Measurements from ENCODE around the gene ARL6IP4. TPM values are rescaled to one million over a fixed set of nuclear protein-coding genes. Genes with fewer than 3 reads are reported as not detected.

The ARL6IP4 gene
- total RNA-seq, 1 donor from 2014 or later, result 150 TPM

DNA sequence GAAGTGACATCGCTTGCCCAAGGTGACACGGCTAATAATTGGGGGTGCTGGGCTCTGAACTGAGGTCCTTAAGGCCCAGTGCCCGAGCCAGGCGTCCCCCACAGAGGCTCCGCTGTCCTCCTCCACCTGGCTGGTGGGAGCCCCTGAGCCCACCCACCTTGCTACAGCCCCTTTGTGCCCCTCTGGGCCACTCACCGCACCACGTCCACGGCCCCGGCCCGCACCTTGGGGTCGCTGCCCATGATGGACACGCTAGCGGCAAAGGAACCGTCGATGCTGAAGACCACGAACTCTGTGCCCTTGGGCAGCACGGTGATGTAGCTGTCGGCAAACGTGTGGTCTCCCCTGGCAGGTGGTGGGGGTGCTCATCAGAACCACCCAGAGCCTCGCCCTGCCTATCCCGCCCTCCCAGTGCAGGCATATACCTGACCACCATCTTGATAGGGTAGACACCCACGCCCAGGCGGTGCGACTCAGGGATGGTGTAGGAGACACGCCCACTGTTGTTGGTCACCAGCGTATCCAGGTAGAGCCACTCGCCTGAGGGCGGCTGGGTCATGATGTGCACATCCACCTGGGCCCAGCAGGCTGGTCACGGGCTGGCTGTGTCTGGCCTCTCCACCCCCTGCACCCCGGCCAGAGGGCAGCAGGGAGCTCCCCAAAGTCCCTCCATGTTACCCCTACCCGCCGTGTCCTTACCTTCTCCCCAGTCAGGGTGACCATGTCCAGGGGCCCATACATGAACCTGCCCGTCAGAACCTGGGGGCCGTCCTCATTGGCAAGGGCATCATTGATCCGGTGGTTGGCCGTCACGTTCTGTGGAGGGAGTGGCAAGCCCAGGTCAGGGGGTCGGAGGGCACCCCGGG, 6.8 kb downstream of the ARL6IP4 start:
- intact Hi-C loops (cut with micrococcal nuclease), result no loop called here

DNA sequence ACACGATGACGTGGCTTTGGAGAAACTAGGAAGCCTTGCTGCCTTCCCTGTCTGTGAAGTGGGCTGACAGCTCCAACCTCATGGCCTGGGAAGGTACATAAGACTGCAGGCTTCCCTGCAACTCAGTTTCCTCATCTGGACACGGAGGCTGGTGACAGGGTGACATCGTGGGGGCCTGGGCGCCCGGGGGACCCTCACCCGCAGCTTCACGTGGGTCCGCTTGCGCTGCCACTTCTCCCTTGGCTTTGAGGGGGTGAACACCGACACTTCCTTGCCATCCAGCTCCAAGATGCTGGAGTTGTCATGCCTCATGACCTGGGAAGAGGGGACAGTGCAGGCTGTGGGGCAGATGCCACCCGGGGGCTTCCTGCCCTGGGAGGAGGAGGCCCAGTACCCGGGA, 7.6 kb downstream of the ARL6IP4 start:
- Mint-ChIP-seq H3K36me3 (ENCODE audit: low read depth) (peaks cover 16% of the 10 kb centered on the region), H3K4me3 (no peak overlapping the region), H3K9me3 (no peaks in the 10 kb centered on the region), H3K4me1 (peaks cover 11% of the 10 kb centered on the region), H3K27ac (no peak overlapping the region), H3K27me3 (no peaks in the 10 kb centered on the region)
- DNase-seq, result no peak
- intact Hi-C loops (cut with micrococcal nuclease), result no loop called here

More for the DNA sequence above, 6.8 kb downstream of the ARL6IP4 start:
- Mint-ChIP-seq H3K4me1 (peaks cover 14% of the 10 kb centered on the region), H3K9me3 (no peaks in the 10 kb centered on the region), H3K4me3 (no peak overlapping the region), H3K36me3 (ENCODE audit: low read depth) (peaks cover 21% of the 10 kb centered on the region), H3K27me3 (no peaks in the 10 kb centered on the region), H3K27ac (no peak overlapping the region)
- no peak for DNase-seq

DNA sequence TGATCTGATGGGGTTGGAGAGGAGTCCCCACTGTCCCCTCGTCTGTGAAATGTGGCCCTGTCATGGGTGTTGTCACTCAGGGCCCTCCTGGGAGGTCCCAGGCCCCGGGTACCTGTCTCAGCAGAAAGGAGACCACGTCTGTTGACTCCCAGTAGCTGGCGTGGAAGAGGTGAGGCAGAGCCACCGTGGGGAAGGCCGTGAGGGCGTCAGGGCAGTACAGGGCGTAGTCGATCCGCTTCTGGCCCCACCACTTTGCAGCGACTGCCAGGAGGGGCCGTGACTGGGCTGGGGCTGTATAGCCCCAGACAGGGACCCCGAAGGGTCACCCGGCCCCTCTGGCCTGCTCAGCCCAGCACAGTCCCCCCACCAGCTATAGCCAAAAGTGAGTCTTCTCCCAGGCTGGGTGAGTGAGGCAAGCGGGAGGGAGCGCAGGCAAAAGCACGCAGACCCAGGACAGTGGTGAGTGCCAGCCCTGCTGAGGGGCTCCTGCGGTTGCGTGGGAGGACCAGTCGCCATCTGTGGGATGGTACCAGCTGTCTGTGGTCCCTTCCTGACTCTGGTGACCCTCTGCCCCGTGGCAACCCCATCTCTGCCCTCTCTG, 8.2 kb downstream of the ARL6IP4 start:
- intact Hi-C loops (cut with micrococcal nuclease), result no loop called here
- no peak overlapping the region for H3K4me3 Mint-ChIP-seq
- H3K27ac Mint-ChIP-seq, result no peak overlapping the region
- DNase-seq, result no peak
- H3K4me1 Mint-ChIP-seq, result peaks cover 8% of the 10 kb centered on the region
- H3K9me3 Mint-ChIP-seq, result no peaks in the 10 kb centered on the region
- peaks cover 10% of the 10 kb centered on the region for H3K36me3 Mint-ChIP-seq (ENCODE audit: low read depth)
- H3K27me3 Mint-ChIP-seq, result no peaks in the 10 kb centered on the region

DNA sequence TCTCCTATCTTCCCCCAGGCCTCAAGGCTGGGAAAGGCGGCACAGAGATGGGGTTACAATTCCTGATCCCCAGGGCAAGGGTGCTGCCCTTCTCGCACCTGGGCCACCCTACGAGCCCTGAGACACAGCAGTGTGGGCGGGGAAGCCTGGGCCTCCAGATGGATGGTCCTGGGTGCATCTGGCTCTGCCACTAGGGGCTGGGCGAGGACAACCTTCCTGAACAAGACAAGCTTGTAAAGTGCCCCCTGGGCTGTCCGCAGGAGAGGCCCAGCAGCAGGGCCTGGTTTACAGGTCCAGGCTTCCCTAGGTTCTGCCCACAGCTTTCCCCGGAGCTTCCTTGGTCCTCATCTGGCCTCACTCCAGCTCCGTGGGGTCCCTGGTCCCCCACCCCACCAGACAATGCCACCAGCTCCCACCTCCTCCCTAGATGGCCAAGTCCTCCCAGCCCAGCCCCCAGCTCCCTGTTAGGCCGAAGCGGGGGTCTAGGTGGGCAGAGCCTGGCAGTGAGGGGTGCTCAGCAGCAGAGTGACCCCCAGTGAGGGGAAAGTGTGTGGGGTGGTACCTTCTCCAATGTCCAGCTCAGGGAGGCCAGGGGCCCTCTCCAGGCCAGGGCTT, 8.9 kb downstream of the ARL6IP4 start:
- no peaks in the 10 kb centered on the region for H3K9me3 Mint-ChIP-seq
- H3K4me3 Mint-ChIP-seq, result no peak overlapping the region
- no peak for DNase-seq
- no peak overlapping the region for H3K27ac Mint-ChIP-seq
- H3K4me1 Mint-ChIP-seq, result peaks cover 3% of the 10 kb centered on the region
- no peaks in the 10 kb centered on the region for H3K27me3 Mint-ChIP-seq
- H3K36me3 Mint-ChIP-seq (ENCODE audit: low read depth), result peaks cover 6% of the 10 kb centered on the region
- intact Hi-C loops (cut with micrococcal nuclease), result no loop called here

DNA sequence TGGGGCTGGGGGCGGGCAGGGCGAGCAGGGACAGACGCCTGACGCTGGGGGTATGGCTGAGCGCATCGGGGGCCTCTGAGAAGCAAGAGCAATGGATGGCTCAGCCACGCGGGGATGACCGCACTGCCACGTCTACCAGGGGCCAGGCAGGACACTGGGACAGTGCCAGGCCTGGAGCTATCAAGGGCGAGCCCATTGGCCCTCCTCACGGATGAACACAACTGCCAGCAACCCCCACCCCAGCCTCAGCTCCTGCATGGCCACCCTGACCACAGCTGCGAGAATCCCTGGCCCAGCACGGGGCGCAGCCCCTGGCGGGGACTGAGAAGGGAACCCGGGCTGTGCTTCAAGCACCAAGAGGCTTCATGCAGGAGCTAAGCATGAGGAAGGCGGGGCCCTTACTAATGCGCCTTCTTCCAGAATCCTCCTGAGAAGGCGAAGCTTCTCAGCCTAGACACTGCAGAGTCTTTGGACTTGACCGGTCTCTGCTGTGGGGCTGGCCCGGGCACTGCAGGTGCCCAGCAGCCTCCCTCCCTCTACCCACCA, 9.5 kb downstream of the ARL6IP4 start:
- intact Hi-C loops (cut with micrococcal nuclease), result no loop called here
- Mint-ChIP-seq H3K9me3 (no peaks in the 10 kb centered on the region), H3K4me1 (peaks cover 3% of the 10 kb centered on the region), H3K4me3 (no peak overlapping the region), H3K36me3 (ENCODE audit: low read depth) (peaks cover 3% of the 10 kb centered on the region), H3K27ac (no peak overlapping the region), H3K27me3 (no peaks in the 10 kb centered on the region)
- DNase-seq, result no peak

DNA sequence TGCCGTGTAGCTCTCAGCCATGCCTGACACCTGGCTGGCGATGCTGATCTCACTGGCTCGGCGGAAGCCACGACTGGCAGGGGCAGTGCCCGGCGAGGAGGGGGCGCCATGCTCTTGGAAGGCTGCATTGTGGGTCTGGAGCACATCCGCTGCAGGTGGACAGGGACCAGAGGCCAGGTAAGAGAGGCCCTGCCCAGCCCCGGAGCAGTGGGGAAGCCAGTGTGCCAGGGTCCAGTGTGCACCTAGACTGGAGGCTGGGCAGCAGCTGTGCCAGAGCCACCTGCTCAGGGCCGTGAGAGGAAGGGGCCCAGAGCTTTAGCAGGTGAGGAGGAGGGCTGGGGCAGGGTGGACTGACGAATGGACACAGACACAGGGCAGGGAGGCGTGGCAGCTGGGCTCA, 10.1 kb downstream of the ARL6IP4 start:
- DNase-seq, result no peak
- H3K27ac Mint-ChIP-seq, result no peak overlapping the region
- H3K9me3 Mint-ChIP-seq, result no peaks in the 10 kb centered on the region
- H3K4me1 Mint-ChIP-seq, result peaks cover 3% of the 10 kb centered on the region
- H3K36me3 Mint-ChIP-seq (ENCODE audit: low read depth), result peaks cover 2% of the 10 kb centered on the region
- no peaks in the 10 kb centered on the region for H3K27me3 Mint-ChIP-seq
- intact Hi-C loops (cut with micrococcal nuclease), result no loop called here
- H3K4me3 Mint-ChIP-seq, result no peak overlapping the region

DNA sequence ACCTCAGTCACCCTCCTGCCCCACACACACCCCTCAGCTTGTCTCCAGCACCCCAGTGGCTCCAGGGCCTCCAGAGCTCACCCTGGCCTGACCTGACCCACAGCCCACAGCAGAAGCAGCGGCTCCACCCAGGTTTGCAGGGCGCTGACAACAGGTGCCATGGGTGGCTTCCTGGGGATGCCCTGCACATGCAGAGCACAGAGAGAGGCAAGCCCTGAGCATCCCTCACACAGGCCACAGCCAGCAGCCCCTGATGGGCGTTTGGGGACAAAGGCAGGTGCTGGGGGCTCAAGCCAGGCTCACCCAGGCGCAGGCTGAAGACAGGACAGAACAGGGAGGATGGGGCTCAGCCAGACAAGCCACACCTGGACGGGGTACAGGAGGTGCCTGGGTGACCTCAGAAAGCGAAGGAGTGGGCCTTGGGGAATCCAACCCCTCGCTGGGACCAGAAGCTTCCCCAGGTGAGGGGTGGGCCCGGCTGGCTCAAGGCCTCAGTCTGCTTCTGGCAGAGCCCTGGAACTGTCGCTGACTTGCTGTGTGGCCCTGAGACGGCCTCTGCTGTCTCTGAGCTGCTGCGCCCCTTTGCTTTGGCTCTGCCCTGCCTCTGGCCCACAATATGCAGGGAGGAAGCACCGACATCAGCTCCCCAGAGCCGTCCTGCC, 10.6 kb downstream of the ARL6IP4 start:
- peaks cover 3% of the 10 kb centered on the region for H3K4me1 Mint-ChIP-seq
- H3K4me3 Mint-ChIP-seq, result no peak overlapping the region
- no peaks in the 10 kb centered on the region for H3K9me3 Mint-ChIP-seq
- H3K36me3 Mint-ChIP-seq (ENCODE audit: low read depth), result peaks cover 2% of the 10 kb centered on the region
- H3K27ac Mint-ChIP-seq, result no peak overlapping the region
- no peak for DNase-seq
- intact Hi-C loops (cut with micrococcal nuclease), result no loop called here
- no peaks in the 10 kb centered on the region for H3K27me3 Mint-ChIP-seq

DNA sequence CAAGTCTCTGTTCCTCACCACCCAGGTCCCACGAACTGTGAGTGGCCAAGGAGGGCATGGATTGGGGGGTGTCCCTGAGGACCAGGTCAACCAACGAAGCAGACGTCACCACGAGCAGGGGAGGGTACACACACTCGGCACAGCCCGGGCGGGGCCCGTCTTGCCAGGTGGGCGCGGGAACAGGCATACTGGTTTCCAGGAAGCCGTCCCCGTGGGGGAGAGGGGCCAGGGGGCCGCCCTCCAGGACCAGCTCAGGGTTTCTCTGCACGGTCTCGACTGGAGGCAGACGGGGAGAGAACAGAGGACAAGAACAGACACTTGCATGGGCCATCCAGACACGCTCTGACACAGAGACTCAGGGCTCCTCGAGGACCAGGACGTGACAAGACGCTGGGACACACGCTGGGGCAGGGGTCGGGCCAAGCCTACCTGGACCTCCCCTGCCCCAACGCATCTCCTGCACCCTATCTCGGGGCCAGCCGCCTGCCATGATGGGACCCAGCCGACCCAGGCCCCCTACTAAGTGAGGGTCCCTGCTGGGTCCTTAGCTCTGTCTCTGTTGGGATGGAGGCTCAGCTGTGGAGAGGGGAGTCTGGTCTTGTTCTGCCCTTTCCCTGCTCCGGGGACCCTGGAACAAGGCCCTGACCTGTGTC, 11.3 kb downstream of the ARL6IP4 start:
- H3K4me1 Mint-ChIP-seq, result peaks cover 3% of the 10 kb centered on the region
- intact Hi-C loops (cut with micrococcal nuclease), result no loop called here
- peaks cover 2% of the 10 kb centered on the region for H3K36me3 Mint-ChIP-seq (ENCODE audit: low read depth)
- H3K4me3 Mint-ChIP-seq, result no peak overlapping the region
- no peaks in the 10 kb centered on the region for H3K9me3 Mint-ChIP-seq
- no peaks in the 10 kb centered on the region for H3K27me3 Mint-ChIP-seq
- DNase-seq, result no peak
- H3K27ac Mint-ChIP-seq, result no peak overlapping the region

DNA sequence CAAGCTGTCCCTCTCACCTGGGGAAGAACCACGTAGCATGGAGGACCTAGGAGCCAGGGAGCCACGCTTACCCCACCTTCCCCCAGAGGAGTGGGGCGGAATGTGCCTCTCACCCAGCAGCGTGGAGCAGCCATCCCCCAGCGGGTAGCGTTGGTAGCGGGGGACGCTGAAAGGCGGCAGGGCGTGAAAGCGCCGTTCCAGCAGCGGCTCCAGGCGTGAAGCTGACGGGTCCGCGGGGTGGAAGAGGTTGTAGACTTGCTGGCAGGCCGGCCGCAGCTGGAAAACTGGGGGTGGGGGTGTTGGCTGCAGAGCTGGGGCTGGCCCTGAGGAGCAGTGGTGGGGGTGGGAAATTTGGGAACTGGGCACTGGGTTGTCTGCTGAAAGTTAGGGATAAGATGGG, 11.9 kb downstream of the ARL6IP4 start:
- H3K9me3 Mint-ChIP-seq, result no peaks in the 10 kb centered on the region
- no peak overlapping the region for H3K27ac Mint-ChIP-seq
- peaks cover 2% of the 10 kb centered on the region for H3K36me3 Mint-ChIP-seq (ENCODE audit: low read depth)
- H3K4me1 Mint-ChIP-seq, result peaks cover 3% of the 10 kb centered on the region
- intact Hi-C loops (cut with micrococcal nuclease), result no loop called here
- no peak overlapping the region for H3K4me3 Mint-ChIP-seq
- no peaks in the 10 kb centered on the region for H3K27me3 Mint-ChIP-seq
- DNase-seq, result no peak

DNA sequence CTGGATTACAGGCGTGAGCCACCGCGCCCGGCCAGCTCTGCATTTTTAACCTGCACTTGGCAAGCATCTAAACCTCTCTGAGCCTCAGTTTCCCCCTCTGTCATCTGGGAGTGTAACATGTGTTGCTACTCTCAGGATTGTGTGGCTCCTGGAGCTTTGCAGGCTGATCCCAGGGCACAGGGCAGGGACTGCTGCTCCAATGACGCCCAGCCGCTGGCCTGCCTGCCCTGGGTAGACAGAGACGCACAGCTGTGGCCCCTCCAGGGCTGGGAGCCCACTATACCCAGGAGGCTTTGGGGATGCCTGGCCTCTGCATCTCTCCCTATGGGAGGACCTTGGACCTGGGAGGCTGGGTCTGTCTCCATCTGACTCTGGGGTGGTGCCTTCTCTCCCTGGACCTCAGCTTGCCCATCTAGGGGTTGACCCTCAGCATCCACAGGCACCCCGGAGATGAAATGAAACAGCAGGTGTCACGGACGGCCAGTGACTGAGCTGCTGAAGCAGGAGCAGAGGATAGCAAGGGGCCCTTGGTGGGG, 13.7 kb downstream of the ARL6IP4 start:
- intact Hi-C loops (cut with micrococcal nuclease), result no loop called here
- H3K9me3 Mint-ChIP-seq, result no peaks in the 10 kb centered on the region
- peaks cover 3% of the 10 kb centered on the region for H3K4me1 Mint-ChIP-seq

DNA sequence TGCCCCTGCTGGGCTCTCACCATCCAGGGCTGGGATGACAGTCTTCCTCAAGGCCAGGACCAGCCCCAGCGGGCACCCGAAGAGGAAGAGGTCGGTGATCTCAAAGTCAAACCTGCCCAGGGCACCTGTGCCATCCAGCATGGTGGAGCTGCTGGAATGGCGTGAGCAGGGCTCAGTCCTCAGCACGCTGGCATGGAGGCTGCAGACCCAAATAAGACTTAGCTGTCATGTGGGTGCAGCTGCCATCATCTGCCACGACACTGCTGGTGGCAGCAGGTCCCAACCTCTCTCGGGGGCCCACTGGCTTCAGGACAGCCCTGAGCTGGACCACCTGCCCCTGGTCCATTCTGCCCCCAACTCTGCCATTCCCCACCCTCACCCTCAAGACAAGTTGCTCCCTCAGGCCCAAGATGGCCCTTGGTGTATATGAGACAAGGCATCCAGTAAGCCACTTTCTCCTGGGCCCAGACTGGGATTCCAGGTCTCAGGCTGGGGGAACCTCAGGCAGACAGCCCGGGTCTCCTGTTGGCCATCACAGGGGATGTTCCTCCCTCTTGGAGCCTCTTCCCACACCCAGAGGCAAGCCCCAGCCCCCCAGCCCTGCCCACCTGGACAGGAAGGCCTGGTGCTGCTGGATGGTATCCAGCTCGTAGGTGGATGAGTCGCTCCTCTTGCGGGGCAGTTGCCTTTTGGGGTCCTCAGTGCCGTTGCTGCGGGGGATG, 14.5 kb downstream of the ARL6IP4 start:
- H3K4me3 Mint-ChIP-seq, result no peak overlapping the region
- H3K4me1 Mint-ChIP-seq, result peaks cover 3% of the 10 kb centered on the region
- DNase-seq, result no peak
- no peak overlapping the region for H3K27ac Mint-ChIP-seq
- no peaks in the 10 kb centered on the region for H3K27me3 Mint-ChIP-seq
- H3K9me3 Mint-ChIP-seq, result no peaks in the 10 kb centered on the region
- H3K36me3 Mint-ChIP-seq (ENCODE audit: low read depth), result no peaks in the 10 kb centered on the region
- intact Hi-C loops (cut with micrococcal nuclease), result no loop called here

More for the DNA sequence above, 13.7 kb downstream of the ARL6IP4 start:
- Mint-ChIP-seq H3K27ac (no peak overlapping the region), H3K27me3 (no peaks in the 10 kb centered on the region), H3K4me3 (no peak overlapping the region), H3K36me3 (ENCODE audit: low read depth) (no peaks in the 10 kb centered on the region)
- DNase-seq, result no peak

DNA sequence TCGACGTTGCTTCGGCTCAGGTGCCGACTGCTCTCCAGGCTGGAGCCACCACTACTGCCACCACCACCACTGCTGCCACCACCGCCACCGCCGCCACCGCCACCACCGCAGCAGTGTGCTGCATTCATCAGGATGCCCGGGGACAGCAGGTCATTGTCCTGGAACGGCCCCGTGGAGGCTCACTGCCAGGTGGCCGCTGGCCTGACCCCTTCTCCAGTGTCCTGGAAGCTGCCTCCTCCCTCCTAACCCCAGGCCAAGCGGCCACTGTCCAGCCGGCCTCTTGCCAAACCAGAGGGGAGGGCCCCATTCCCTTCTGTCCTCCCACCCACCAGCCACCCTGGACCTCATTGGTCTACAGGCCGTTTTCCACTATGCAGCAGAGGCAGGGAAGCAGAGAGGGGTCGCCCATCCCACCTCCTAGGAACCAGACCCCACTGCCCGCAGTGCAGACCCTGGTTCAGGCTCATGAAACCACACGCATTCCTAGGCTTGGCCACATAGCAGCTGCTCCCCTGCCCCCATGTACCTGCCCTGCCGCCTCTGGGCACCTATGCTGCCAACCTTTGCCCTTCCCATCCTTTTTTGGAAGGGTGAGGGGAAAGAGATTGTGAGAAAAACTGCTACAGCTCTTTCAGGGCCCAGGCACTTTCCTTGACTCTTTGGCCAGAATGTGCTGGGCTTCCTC, 15.2 kb downstream of the ARL6IP4 start:
- Mint-ChIP-seq H3K9me3 (no peaks in the 10 kb centered on the region), H3K36me3 (ENCODE audit: low read depth) (no peaks in the 10 kb centered on the region), H3K27me3 (no peaks in the 10 kb centered on the region), H3K4me3 (no peak overlapping the region), H3K4me1 (peaks cover 3% of the 10 kb centered on the region), H3K27ac (no peak overlapping the region)
- intact Hi-C loops (cut with micrococcal nuclease), result no loop called here
- no peak for DNase-seq
